Stimulated activated CD4-positive, alpha-beta T cell treated with anti-CD3 and anti-CD28 coated beads, Interleukin-12 subunit alpha, Interleukin-12 subunit beta, amount 100 ng/mL, for 48 hours (primary cell): Measurements from ENCODE around the gene ZNF800.

ENCODE experiments used
- DNase-seq, 3 donors: peaks; one replicate each; pipeline ENCODE4 v3.0.0-alpha.2; 2020; ENCODE audit warnings: low read depth in 2 of 3, low spot score in 1 of 3

ZNF800 gene

DNA sequence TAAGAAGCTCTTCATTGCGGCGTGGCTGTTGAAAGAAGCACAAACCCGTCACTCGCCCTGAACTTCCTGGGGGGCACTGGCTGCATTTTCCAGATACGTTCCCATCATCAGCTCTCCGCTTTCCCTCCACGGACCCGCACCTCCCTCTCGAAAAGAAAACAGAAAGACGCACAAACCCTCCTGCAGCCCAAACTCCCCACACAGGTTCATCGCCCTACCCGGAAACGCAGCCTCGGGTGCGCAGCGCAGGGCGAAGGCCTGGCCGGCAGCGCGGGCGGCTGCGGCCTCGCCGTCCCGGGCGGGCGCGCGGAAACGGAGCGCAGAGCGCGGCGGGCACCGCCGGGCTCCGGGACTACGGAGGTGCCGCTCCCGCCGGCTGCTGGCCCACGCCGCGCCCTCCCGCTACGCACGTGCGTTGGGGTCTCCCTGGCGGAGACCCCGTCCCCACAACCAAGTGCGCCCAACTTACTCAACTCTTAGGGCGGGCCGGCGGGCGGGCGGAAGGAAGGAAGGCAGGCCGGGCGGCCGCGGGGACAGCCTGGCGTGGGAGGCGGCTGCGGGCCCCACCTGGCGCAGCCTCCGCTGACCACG lies 822 bp downstream of the ZNF800 start:
- peak in 2 of 3 donors; percentile 25 to 31 for DNase-seq

DNA sequence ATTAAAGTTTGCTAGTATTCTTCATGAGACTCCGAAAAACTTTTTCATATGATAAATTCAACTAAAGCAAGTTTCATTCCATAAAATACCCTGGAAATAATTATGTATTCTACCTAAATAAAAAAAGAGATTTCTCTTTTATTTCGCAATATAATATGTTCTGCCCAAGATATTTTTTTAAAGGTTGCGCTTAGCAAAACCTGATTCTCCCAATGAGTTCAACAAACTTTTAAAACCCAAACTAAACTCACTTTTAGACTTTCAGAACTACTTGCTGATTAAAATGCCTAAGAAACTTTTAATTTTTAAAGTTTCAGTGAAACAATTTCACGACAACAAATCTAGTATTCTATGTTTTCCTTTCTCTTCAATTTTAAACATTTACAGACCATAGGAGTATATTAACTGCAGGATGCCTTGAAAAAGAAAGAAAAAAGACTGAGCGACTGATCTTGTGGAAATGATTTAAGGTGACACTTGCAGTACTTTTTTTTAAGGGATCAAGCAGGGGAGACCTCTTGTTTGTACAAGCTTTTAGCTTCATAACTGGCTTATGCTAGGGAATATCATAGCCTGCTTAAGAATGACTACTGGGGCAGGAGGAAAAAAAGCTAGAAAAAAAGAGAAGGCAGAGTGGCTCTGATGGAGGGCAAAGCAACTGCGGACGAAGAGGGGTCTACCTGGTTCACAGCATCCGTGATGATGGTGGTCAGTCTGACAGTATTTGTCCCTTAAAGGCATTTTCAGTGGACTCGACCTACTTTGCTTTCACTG lies 1.5 kb downstream of the ZNF800 start:
- no peak for DNase-seq

DNA sequence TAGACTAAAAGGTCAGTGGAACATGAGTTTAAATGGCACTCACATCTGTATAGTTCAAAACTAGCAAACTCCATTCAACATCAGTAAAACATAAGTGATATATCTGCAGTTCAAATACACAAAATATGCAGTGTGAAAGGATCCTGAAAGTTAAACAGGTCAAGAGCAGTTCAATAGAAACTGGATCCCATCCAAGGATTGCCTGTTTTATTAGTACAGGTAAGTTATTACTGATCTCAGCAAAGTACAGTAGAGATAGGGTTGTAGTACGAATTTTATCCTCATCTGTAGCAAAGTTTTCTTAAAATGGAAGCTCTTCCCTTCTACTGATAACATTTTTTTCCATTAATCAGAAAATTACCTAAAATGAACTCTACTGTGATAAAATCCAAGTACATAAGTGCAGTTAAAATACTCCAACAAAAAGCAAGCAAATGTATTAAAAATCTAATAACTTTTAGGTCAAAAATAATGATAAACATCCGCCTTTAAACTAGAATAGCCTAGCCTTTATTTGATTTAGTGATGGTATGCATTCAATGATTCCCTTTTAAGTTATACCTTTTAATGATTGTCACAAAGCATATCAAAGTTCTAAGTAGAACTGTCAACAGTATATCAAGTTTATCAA lies 2.2 kb downstream of the ZNF800 start:
- DNase-seq: no peak

DNA sequence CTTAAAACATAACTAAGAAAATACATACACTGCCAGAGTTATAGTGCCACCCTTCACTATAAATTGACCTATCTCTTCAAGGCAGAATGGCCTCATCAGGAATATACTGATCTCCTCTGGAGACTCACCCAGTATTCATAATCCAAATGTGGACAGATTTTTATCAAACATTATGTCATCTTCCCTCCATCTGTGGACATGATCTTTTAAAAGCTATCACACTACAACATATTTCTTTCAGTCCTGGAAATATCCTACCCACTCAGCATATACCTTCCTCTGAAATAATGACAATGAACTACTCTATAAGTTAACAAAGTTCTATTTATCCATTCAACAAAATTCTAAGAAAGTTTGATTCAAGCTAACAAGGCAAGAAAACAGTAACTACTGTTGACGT lies 3.2 kb downstream of the ZNF800 start:
- no peak for DNase-seq

DNA sequence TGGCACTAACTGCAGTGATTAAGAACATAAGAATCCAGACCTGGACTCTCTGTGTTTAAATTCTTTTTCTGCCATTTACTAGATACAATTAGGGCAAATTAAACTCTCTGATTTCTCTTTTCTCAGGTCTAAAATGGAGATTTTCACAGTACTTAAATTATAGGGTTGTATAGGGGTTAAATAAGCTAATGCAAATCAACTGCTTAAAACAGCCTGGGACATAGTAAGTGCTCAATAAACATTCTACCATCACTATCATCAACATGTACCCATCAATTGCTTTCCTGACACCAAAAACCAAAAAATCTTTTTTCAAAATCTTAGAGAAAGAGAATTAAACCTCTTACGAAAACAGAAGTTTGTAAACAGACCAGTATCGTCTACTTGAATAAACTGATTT lies 4.5 kb downstream of the ZNF800 start:
- DNase-seq: no peak

DNA sequence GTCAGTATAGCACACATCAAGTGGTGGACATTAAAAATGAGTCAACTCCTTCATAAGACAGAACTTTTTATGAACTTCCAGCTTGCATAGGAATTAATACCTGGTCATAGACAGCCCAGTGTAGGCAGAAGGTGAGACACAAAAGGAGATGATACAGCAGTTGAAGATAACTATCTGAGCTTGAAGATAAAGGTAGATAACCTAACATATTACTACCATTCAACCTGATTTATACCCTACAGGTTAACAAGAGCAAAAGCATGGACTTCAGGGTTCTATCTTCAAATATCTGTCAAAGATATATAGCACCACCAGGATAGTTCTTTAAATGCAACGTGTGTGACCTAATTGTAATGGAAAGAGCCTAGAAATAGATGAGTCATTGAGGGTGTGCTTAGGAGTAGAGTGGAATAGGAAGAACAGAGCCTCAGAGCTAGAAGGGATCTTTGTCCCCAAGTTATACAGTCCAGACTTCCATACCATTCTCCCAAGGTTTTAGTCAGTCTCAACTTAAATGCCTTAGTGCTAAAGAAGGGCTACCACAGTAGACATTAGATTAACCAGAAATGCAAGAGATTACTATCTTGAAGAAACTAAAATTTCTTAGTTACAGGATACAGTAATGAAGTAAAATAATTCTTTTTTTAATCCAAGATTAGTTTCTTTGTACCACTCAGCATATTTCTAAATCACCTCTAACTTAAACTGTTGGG lies 9.2 kb downstream of the ZNF800 start:
- no peak for DNase-seq

DNA sequence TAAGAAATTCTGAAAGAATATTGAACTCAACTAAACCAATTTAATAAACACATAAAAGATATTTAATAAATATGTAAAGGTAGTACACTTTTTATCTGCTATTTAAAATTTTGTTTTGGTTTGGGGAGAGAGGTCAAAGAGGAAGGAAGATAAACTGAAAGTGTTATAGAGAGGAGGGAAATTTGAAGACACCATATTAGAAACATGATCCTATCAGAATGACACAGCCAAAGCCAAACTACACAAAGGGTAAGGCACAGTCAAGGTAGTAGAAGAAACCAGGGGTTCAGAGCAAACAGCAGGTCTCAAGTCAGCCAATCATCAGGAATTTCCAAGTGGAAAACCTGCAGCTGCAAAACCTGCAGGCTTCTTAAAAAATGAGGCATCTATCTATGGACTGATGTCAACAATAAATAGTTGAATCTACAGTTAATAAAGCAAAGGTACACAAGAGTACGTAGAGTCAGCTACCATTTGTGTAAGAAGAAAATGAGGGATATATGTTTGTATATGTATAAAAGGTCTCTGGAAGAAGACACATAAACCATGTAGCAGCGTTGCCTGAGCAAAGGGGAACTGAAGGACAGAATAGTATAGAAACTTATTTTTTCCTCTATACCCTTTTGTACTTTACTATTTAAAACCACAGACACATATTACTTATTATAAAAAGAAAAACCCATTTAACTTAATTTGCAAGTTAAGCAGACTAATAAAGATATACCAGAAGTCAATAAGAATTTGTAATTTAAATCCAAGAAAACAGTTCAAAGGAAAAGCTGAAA lies 10.0 kb downstream of the ZNF800 start:
- DNase-seq: no peak

DNA sequence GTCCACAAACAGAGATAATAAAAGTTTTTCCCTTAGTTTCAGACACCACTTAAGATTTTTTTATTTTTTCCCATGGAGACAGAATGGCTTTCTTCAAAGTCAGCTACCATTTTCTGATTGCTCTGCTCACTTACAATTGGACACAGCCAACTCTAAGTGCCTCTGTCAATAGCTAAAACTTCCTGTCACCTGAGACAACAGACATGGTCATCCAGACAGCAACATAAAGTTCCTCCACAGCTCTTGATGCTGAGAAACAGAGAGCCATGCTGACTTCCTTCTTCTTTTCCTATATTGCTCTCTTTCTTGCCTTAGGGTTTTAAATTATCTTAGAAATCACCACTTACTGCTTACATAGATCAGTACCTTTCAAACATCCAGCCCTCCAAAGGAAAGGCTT lies 12.0 kb downstream of the ZNF800 start:
- no peak for DNase-seq

DNA sequence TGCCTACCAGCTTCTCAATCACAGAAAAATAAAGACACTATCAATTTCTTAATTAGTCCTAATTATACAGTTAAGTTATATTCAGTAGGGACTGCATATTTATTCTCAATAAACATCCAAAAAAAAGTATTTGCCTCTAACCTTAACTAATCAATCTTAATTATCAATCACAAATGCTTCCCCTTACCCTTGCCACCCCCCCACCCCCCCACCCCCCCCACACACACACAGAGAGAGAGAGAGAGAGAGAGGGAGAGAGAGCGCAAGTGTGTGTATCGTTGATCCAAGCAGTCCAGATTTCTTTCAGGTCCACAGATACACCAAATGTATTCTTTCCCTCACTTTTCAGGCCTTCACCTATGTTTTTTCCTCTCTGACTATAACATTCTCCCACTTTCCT lies 12.9 kb downstream of the ZNF800 start:
- no peak for DNase-seq

DNA sequence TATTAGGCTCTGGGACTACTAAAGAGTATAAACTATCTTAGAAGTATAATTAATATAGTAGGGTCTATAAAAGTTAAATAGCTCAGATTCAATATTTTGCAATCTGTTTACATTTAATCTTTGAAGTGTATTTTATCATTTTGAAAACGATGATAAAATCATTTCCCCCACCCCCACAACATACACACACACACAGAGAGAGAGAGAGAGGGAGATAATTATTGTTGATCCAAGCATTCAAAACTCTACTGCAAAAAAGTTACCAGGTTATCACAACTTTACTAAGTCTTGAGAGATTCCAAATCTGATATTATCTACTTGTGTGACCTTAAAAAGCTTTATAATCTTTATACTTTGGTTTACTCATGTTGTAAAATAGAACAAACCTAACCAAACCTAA lies 14.0 kb downstream of the ZNF800 start:
- DNase-seq: no peak

DNA sequence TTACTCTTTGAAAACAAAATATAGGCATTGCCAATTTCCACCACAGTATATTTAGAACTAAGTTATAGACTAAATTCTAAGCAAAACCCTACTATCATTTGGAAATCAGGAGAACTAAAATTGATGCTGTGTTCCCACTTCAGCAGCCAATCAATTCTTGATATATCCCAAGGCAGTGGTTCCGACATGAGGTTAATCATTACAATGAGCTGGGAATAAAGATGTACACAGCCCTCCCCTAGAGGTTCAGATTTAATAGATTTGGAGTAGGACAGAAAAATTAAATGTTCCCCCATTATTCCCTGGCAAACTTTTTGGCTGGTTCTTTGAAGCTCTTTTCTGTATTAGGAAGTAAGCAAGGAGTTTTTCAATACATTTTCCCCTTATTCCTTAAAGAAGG lies 15.1 kb downstream of the ZNF800 start:
- DNase-seq: no peak

DNA sequence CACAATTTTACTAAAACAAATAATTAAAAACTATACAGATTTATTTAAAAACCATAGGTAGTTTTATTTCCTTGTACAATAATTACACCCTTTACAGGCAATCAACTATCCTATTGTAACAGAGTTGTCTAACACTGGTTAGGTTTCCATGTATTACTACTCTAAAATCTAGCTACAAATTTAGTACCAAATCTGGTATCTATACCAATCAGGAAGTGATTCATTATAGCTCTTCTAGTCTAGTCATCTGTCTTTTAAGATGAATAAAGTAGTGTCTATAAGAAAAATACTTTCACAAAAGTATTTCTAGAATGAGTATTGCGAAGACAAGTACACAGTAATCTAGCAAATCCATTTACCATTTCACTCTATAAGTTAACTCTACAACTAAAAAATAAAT lies 16.9 kb downstream of the ZNF800 start:
- no peak for DNase-seq

DNA sequence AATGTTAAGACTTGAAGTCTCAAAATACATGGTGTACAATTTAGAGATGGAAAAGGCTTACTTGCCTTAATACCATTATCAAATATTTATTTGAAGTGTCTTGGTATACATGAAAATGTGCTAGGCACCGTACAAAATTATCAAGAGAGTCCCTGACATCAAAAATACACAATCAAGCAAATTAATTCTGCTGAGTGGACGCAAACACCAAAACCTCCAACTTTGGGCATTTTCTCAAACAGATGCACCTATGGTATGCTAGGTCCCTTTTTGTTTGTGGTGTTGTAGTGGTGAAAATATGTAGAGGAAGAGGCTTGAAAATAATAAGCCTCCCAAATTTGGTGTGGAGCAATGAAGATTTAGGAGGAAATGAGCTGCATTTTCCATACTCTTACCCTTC lies 24.8 kb downstream of the ZNF800 start:
- no peak for DNase-seq

DNA sequence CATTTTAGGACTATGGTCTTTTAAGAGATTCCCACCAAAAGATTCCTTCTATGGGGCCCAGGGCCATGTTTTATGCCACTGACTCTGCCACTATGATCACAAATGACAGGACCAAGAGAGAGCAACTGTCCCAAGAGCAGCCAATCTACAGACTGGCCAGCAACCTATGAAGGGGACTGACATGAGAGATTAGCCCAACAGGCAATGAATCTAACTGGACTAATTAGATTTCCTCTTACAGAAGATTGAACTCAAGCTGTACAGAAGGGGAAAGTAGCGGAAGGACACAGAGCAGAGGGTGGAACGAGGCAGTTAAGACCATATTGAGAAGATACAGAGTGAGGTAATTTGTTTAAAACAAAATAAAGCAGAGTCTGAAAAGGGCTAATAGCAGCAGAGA lies 25.8 kb downstream of the ZNF800 start:
- DNase-seq: no peak

DNA sequence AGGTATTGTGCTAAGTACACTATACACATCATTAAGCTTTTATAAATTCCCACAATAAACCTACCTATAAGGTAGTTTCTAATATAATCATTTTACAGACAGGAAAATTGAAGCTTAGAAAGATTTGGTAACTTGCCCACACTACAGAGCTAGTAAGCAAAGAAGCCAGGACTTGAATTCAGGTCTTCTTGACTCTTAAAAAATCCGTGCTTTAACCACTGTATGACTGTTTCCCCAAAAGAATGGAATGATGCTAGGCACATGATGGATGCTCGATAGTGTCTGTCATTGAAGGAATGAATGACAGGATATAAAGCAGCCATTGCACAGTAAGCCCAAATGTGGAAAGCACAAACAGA lies 26.6 kb downstream of the ZNF800 start:
- DNase-seq: no peak

DNA sequence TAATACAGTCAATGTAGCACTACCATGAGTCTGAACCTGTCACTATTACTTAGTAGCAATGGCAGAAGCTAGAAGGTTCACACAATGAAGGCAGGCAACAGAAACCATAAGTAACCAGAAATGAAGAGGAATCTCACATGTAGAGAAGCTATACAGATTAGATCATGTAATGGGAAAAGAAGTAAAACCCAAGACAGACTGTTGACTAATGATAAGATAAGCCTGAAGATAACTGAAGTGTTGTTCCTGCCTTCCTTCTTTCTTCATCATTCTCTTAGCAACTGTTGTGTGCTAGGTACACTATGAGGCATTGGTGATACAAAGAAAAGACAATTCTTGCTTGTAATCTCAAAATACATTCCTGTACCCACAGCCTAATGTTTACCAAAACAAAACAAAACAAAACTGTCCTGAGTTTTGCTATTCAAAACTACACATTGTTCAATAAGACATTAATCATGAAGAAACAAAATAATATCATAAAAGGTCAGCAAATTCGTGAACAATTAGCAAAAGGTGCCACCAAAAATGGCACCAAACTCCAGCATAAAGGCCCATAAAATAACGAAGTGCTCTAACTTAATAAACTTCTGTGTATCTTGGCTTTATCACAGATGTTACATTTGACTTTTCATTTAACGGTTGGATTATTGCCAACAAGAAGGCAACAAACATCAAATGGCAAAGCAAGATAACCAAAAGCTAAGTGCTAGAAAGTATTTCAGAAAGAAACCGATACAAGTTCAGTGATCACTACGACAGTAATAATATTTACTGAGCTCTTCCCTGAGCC lies 27.1 kb downstream of the ZNF800 start:
- no peak for DNase-seq

DNA sequence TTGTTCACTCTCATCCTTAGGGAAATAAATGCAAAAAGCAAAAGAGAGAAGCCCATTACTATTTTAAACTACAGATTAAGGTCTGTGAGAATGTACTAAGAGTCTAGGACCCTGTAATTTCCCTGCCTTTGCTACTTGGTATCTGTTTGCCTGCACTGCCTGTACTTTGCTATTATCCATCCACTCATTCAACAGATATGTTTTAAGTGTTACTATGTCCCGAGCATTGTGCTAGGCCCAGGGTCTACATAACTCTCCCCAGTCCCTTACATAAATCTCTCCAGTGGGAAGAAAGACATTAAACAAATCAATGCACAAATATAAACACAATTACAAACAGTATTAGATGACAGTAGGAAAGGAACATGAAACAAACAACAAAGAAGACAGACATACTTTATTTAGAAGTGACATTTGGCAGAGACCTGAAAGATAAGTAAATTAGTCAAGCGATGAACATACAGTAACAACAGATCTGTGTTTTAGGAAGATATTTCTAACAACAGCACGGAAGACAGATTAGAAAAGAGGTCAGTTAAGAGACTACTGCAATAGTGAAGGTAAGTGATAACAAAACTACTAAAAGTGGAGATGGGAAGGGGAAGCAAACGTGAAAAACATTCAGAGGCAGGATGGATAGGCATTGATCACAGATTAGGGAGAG lies 30.0 kb downstream of the ZNF800 start:
- no peak for DNase-seq

DNA sequence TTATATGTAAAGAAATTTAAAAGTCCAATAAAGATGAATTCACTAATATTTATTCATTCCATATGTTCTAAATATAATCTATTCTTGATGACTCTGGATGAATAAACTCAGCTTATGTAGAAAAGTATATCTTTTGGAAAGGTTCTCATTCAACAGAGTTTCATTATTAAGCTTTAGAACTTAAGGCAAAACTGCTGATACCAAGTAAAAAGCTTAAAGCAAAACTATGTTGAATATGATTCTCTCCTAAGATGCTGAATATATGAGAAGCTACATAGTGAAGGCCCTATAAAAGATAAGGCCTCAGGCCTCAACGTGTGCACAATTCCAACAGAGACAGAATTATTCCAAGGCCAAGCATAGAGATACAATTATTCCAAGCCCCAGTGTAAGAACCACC lies 30.8 kb downstream of the ZNF800 start:
- no peak for DNase-seq

DNA sequence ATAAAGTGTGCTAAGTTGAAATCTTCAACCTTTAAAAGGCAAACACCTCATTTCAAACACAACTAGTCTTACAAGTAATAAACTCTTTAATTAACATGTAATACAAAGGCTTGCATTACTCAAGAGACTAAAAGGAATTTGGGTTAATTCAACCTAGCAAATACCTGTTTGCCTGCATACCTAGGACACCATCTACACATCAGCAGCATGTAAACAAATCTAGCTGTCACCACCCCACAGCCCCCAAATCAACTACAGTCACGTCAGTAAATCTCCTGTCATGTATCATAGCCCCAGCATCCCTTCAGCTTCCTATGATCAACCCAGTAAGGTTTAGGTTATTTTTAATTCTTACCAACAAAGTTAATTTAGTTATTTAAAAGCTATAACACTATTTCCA lies 33.5 kb downstream of the ZNF800 start:
- no peak for DNase-seq

DNA sequence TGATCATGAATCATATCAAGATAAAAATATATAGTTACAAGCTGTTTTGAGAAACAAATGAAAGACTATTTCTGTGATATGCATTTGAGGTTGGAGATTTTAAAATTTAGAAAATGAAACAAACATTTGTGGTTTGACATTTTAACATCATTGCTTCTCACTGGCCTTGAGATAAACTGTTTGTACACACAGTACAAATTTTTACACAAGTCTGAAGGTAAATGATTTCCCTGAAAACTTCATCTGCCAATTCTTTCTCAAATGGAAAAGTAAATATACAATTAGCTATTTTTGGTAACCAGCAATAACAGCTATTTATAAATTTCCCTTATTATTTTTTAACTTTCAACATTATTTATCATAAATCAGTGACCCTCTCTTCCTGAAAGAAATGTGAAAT lies 38.6 kb downstream of the ZNF800 start:
- DNase-seq: no peak
